GM03348 (cell line): ENCODE results near the gene PLS3.

Source experiments
- DNase-seq: peaks from one replicate; pipeline ENCODE4 v3.0.0; 2012; ENCODE audit warnings: low spot score

PLS3 gene

DNA sequence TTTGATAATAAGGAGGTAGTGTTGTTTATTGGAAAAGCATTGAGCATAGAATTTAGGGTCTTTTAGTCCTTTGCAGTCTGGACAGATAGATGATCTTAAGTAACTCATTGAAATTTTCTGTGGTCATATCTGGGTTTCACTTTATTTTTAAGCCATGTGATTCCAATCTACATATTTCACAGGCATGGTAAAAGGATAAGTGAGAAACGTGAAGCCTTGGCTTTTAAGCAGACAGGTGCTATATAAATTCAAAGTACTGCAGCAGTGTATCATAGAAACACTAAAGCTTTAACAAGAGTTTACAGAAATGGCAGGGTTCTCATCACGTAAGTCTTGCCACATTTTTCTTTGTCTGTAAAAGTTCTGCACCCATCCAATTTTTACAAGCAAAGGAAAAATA, 4.9 kb downstream of the PLS3 start:
- DNase-seq: no peak

- no peak for DNase-seq
These were observed 10.7 kb downstream of the PLS3 start for GRCh38 chrX:115571712-115572111.

DNA sequence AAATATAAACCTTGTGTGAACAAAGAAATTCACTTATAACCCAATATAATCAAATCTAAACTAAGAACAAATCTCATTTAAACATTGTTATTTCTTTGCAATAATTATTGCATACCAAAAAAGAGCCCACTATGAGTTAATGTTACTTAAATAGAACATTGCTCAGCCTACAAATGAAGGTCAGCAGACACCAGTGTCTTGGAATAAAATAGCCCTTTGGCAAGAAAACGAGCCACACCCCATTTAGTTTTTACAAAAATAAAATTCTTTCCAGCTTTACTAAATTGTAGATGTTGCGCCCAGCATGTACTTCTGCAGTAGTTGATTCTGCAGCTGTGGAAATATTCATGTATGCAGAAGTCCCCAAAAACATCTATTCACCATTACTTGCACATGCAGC, 12.2 kb downstream of the PLS3 start:
- no peak for DNase-seq

DNA sequence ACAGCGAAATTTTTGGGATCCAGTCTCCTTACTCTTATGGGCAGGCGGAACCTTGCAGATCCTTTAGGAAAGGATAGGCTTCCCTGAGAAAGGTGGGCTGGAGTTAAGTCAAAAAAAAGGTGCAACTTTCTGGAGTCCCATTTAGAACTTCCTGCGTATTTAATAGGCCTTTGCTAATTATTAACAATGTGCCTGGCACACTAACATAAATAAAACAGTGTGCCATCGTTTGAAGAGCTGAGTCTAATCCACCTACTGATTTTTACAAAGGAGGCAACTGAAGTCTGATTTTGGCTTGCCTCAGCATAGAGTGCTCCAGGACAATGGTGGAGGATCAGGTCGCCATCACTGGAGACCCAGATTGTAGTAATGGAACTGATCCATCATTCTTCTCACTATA, 15.7 kb downstream of the PLS3 start:
- DNase-seq: no peak

- no peak for DNase-seq
These were observed 18.4 kb downstream of the PLS3 start for GRCh38 chrX:115579327-115579726.

DNA sequence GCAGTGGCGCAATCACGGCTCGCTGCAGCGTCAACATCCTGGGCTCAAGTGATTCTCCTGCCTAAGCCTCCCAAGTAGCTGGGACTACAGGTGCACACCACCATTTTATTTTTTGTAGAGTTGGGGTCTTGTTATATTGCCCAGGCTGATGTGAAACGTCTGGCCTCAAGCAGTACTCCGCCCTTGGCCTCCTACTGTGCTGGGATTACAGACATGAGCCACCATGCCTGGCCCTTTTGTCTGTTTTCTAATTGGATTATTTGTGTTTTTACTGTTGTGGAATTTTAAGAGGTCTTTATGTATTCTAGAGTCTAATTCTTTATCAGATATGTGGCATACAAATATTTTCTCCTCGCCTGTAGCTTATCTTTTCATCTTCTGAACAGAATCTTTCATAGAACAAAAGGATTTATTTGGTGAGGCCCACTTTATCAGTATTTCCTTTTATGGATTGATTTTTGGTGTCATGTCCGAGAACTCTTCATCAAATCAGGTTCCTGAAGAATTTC, 18.9 kb downstream of the PLS3 start:
- DNase-seq: no peak

DNA sequence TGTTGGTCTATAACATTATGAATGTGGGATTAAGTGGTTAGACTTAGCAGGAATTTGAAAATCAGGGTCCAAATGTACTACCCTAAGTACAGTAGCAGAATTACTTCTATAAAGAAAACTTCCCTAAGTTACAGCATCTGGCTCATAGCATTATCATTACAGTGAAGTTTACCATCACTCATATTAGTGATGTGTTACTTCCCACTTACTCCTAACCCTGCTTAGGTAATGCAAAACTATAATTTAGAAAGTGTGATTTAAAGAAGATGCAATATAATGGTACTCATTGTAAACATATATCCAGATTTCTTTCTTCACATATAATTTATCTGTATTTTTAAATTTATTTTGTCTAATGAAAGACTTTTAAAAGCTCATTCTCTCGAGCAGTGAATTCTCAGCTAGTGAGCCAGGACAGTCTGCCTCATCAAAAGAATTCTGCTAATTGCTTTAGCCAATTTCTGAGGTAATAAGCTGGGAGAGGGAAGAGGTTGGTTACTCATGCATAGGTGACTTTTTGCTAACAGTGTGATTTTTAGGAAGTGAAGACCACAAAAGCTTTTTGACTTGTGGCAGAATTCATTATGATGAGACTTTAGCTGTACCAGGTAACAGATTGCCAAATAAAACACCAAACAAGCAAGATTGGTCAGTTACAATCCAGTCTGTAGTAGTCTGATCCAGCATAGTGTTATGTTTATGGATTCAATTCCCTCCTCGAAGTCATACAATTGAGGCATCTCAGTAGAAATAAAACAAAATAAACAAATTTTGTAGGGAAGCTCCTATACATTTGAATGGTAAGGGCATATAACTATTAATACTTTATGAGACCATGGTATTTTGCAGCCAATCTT, 21.0 kb downstream of the PLS3 start:
- DNase-seq: no peak

DNA sequence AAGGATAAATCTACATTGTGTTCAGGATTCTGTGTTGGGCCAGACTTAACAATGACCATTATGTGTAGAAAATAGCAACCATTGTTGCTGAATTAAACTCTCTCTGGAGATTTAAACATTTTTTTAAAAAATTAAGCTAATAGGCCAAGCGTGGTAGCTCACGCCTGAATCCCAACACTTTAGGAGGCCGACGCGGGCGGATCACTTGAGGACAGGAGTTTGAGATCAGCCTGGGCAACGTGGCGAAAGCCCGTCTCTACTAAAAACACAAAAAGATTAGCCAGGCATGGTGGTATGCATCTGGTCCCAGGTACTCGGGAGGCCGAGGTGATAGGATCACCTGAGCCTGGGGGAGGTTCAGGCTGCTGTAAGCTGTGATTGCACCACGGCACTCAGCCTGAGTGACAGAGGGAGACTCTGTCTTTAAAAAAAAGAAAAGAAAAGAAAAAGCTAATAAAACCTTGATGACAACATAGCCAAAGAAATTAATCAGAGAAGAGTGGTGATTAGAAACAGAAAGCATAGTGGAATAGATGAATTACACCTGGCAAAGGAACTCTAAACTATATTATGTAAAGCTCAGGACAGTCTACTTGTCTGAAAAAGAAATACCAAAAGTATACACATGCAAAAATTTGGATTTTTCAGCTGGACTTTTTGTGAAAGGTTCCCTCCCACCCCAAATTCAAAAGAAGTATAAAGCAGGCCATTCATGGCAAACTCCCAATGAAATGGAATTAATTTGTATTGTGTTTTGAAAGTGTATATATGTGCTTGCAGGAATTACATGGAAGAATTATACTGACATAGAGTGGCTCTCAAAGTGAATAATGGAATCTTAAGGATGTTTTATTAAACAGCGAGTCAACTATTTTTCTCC, 21.9 kb downstream of the PLS3 start:
- no peak for DNase-seq

DNA sequence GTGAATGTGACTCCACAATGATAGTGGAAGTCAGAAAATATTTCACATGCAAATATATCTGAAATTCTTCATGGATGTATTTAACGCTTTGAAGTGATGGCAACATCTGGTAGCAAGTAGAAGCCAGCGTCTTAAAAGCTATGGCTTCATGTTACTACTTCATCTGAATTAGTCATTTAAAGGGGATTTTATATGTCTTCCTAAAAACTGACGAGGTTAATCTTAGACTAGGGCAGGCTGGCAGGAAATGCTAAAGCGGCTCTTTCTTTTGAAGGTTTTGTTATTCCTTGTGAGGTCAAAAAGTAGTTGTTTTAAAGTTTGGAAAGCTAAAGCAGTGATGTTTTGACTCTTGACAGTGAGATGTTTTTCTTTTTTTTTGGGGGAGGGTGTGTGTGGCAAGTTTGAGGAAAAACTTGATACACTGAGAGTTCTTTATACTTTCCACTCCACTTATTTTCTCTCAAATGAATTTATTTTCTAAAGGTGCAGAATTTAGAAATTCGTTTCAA, 22.6 kb downstream of the PLS3 start:
- DNase-seq: peak; percentile 13

GRCh38 chrX:115584696-115585095, 23.7 kb downstream of the PLS3 start:
- peak; percentile 18 for DNase-seq

DNA sequence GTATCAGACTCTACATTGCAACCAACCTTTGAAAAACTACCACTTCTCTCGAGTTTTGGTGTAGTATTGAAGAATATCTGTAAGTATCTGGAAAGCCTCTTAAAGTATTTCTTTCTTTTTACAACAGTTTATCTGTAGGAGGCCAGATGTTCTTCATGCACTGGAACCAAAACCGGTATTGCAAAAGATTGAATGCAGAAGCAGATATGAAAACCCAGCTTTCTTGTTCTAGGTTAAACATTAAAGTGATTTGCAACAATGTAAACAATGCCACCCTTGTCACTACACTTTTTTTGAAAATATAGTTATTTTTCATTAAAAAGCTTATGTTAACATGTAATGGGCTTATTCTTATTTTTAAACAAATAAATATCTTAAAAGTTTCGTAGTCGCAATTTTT, 27.2 kb downstream of the PLS3 start:
- no peak for DNase-seq

GRCh38 chrX:115589419-115589818, 28.4 kb downstream of the PLS3 start:
- DNase-seq: no peak

DNA sequence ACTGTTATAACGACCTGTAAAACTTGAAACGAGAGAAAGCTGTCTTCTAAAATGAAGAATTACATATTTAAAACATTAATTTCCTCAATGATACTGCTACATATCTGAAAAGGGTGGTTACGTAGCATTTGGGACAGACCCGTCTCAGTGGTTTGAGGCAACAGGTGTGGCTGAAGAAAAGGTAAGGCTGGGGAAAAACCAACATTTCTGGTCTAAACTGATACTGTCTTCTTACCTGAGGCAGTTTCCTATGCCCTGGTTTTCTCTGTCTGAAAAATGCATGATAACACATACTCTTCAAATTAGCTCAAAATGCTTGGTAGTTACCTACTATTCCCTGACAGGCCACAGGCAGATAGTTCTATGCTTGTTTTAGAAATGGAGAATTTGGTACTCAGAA, 30.4 kb downstream of the PLS3 start:
- no peak for DNase-seq

- no peak for DNase-seq
These were observed 31.2 kb downstream of the PLS3 start for GRCh38 chrX:115591856-115592842.

- DNase-seq: no peak
These were observed 32.2 kb downstream of the PLS3 start for GRCh38 chrX:115592997-115593734.

DNA sequence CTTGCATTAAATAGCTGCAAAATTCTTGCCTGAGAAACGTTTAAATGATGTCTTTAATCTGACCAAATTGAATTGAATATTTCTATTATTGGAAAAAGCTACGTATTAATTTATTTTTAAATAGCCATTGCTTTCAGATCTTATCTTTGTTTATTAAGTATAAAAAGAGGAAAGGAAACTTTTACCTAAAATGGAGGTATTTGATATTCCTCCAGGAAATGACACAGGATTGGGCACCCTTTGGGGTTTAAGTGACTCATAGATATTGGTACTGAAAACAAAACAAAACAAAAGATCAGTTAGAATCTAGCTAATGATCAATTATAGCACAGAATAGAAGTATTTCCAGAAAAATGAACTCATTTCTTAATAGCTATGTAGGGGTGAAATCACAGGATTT, 34.1 kb downstream of the PLS3 start:
- DNase-seq: no peak

- DNase-seq: no peak
These were observed 37.6 kb downstream of the PLS3 start for GRCh38 chrX:115598556-115598955.

DNA sequence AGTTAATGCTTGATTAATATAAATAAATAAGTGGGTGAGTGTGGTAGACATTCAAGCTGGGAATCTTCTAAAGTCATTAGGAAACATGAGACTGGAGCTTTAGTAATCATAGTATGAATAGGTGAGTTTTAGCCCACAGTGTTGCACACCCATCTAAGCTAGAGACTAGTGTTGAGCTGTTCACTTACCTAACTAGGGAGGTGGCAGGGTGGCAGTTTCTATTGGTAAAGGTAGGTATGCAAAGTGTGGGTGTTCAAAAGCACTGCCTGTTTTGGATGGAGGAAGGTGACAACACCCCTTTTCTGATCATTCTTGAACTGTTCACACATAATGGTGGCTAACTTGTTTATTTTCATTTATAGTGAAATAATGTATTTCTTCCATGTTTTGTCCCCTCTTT, 41.3 kb downstream of the PLS3 start:
- DNase-seq: no peak

GRCh38 chrX:115602729-115603389, 41.9 kb downstream of the PLS3 start:
- no peak for DNase-seq

DNA sequence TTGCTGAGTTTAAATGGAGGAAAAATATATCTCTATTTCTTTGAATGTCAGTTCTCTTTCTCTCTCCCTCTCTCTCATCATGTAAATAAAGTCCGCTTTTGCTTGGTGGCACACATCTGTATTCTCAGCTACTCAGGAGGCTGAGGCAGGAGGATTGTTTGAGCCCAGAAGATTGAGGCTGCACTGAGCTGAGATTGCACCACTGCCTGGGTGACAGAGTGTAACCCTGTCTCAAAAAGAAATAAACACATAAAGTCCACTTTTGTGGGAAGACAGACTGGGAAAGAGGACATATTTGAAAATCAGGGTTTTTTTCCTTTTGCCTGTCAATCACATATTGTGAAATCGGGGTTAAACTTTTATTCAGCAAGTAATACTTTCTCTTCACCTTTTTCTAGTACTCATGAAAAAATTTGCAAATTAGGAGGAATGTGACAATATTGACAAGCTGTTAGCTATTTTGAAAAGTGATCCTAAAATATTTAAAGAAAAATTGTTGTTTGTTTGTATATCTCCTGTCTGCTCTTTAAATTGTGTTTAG, 42.6 kb downstream of the PLS3 start:
- DNase-seq: no peak
